ENCODE measurements around the gene CMC4.
A peak's percentile ranks its signal among the peaks of the same experiment; 100 is the strongest.

Gene CMC4

GRCh38 chrX:155052738-155053498 lies 18.0 kb downstream of the CMC4 start:
- no peak for DNase-seq

GRCh38 chrX:155048977-155049619 lies 21.8 kb downstream of the CMC4 start:
- DNase-seq = peak; percentile 47 to 51

GRCh38 chrX:155046811-155047528 lies 24.0 kb downstream of the CMC4 start:
- no peak for DNase-seq

GRCh38 chrX:155046129-155046810 lies 24.7 kb downstream of the CMC4 start:
- no peak for DNase-seq

- no peak for DNase-seq
Measured at GRCh38 chrX:155035688-155036087, 35.2 kb downstream of the CMC4 start.

- no peak for DNase-seq
Measured at GRCh38 chrX:155031657-155032056, 39.3 kb downstream of the CMC4 start.

- DNase-seq = no peak
Measured at GRCh38 chrX:155028877-155029291, 42.1 kb downstream of the CMC4 start.

- DNase-seq = peak in 1 of 2 donors; percentile 6
Measured at GRCh38 chrX:155028129-155028528, 42.8 kb downstream of the CMC4 start.

- peak; percentile 1 to 22 for DNase-seq
Measured at GRCh38 chrX:155027509-155028066, 43.3 kb downstream of the CMC4 start.

- DNase-seq = peak; percentile 96 to 98
Measured at GRCh38 chrX:155026727-155027508, 44.0 kb downstream of the CMC4 start, which contains the start of gene FUNDC2. FUNDC2 (plus strand) TSS chrX:155026844; CDS start chrX:155026939, 95 bp downstream.

- DNase-seq = no peak
Measured at GRCh38 chrX:155026420-155026726, 44.6 kb downstream of the CMC4 start.

GRCh38 chrX:155023907-155024833 lies 46.8 kb downstream of the CMC4 start:
- no peak for DNase-seq

- no peak for DNase-seq
Measured at GRCh38 chrX:155022585-155022984, 48.4 kb downstream of the CMC4 start, which contains the start of gene F8. F8 (minus strand) TSS chrX:155022723; CDS start chrX:155022552, 171 bp downstream.

GRCh38 chrX:155020591-155020990 lies 50.3 kb downstream of the CMC4 start:
- no peak for DNase-seq
